Erythroblast (primary cell): ENCODE results near the gene LRP1B.

Source experiments
- GATA1 ChIP-seq: IDR thresholded peaks from 2 replicates; pipeline ENCODE4 v1.6.1; 2011; ENCODE audit warnings: low read depth, mild to moderate bottlenecking, control low read depth, low read length, moderate library complexity
- POLR2A ChIP-seq: IDR thresholded peaks from 2 replicates; pipeline ENCODE4 v1.6.1; 2011; ENCODE audit warnings: mild to moderate bottlenecking, low read length

DNA sequence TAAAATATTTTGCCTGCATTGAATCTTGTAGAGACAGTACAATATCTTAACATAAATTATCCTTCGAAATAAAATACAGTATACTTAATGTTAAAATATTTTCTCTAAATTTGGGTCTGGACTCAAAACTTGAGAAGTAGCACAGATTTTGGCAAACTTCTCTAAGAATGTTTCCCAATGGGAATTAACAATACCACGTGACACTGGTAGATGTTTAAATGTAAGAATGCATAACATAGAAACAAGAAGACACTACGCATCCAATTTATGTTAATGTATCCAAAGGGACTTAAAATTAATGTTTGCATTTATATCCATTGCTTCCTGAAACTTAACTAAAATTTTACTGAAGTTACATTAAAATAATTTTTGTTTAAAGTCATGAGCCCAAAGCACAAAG lies 1460.9 kb downstream of the LRP1B start:
- TF ChIP-seq POLR2A (no peak), GATA1 (no peak)
